ENCODE results near the gene ZBP1. TPM values are rescaled to one million over a fixed set of nuclear protein-coding genes. Genes with fewer than 3 reads are reported as not detected.

The ZBP1 gene
- total RNA-seq, 1 experiment from 2014 or later = not detected

- H3K27me3 ChIP-seq (ENCODE audit: low read length) = peaks cover 90% of the 10 kb centered on the region
- H3K4me1 ChIP-seq (ENCODE audit: insufficient read depth, low read length) = no peaks in the 10 kb centered on the region
- H3K79me2 ChIP-seq (ENCODE audit: low read length) = no peaks in the 10 kb centered on the region
- DNase-seq (no peak), ATAC-seq (no peak)
- no peak overlapping the region for H3K4me2 ChIP-seq (ENCODE audit: low read length)
- no peak overlapping the region for H2AFZ ChIP-seq (ENCODE audit: low read length)
- ChIA-PET CTCF (no interaction called here), POLR2A (ENCODE audit: unreplicated experiment) (no interaction called here)
- TF ChIP-seq, protein P1, sequence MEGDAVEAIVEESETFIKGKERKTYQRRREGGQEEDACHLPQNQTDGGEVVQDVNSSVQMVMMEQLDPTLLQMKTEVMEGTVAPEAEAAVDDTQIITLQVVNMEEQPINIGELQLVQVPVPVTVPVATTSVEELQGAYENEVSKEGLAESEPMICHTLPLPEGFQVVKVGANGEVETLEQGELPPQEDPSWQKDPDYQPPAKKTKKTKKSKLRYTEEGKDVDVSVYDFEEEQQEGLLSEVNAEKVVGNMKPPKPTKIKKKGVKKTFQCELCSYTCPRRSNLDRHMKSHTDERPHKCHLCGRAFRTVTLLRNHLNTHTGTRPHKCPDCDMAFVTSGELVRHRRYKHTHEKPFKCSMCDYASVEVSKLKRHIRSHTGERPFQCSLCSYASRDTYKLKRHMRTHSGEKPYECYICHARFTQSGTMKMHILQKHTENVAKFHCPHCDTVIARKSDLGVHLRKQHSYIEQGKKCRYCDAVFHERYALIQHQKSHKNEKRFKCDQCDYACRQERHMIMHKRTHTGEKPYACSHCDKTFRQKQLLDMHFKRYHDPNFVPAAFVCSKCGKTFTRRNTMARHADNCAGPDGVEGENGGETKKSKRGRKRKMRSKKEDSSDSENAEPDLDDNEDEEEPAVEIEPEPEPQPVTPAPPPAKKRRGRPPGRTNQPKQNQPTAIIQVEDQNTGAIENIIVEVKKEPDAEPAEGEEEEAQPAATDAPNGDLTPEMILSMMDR (conservative IDR thresholded peaks at IDR 0.05; ENCODE audit: low read depth, low read length) = no peak
- TF ChIP-seq EZH2 (IDR thresholded peaks at IDR 0.05; ENCODE audit: low read length, unreplicated experiment) (no peak), EZH2phosphoT487 (IDR thresholded peaks at IDR 0.05; ENCODE audit: borderline replicate concordance, low read length) (no peak)
- H3K27ac ChIP-seq (ENCODE audit: low read length) = no peak overlapping the region
- H3K9me3 ChIP-seq (ENCODE audit: low read length) = no peaks in the 10 kb centered on the region
- H3F3A ChIP-seq (ENCODE audit: low read length, unreplicated experiment) = no peaks in the 10 kb centered on the region
- intact Hi-C loops (cut with micrococcal nuclease) = no loop called here
- BruUV-seq (replicated peaks) = no TSS peak
- H4K20me1 ChIP-seq (ENCODE audit: low read length) = no peaks in the 10 kb centered on the region
- H3K9ac ChIP-seq (ENCODE audit: low read length) = no peak overlapping the region
- no peaks in the 10 kb centered on the region for H3K9me2 ChIP-seq (replicated peaks; ENCODE audit: low read length)
- H3K36me3 ChIP-seq (ENCODE audit: low read depth, low read length) = no peaks in the 10 kb centered on the region
- H3K4me3 ChIP-seq (ENCODE audit: low read length) = no peak overlapping the region
Measured at GRCh38 chr20:57570145-57570850, 49.9 kb downstream of the ZBP1 start.

DNA sequence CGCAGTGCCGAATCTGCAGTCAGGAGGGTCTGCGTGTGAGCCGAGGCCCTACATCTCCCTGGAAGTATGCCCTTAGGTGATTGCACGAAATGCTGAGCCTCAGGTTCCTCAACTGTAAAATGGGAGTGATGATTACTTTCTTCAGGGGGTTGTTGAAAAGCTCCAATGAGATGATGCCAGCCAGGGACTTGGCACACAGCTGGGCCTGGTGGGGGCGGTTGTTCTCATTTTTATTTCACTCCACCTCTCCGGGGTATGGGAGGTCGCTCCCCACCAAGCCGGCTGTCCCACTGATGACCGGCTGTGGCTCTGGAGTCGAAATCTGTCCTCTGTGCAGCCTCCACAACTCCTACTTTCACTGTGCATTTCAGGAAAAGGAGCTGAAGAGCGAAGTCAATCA lies 51.3 kb downstream of the ZBP1 start:
- ATAC-seq (no peak), DNase-seq (no peak)
- no TSS peak for BruUV-seq (replicated peaks)
- ChIA-PET POLR2A (ENCODE audit: unreplicated experiment) (no interaction called here), CTCF (no interaction called here)
- Histone ChIP-seq H3K79me2 (ENCODE audit: low read length) (no peaks in the 10 kb centered on the region), H3F3A (ENCODE audit: low read length, unreplicated experiment) (no peaks in the 10 kb centered on the region), H3K4me1 (ENCODE audit: insufficient read depth, low read length) (no peaks in the 10 kb centered on the region), H3K9me3 (ENCODE audit: low read length) (no peaks in the 10 kb centered on the region), H4K20me1 (ENCODE audit: low read length) (no peaks in the 10 kb centered on the region), H3K9me2 (replicated peaks; ENCODE audit: low read length) (no peaks in the 10 kb centered on the region), H2AFZ (ENCODE audit: low read length) (no peak overlapping the region), H3K27me3 (ENCODE audit: low read length) (peaks cover 90% of the 10 kb centered on the region), H3K9ac (ENCODE audit: low read length) (no peak overlapping the region), H3K27ac (ENCODE audit: low read length) (no peak overlapping the region), H3K4me3 (ENCODE audit: low read length) (no peak overlapping the region), H3K4me2 (ENCODE audit: low read length) (no peak overlapping the region), H3K36me3 (ENCODE audit: low read depth, low read length) (no peaks in the 10 kb centered on the region)
- TF ChIP-seq, protein P1 (conservative IDR thresholded peaks at IDR 0.05; ENCODE audit: low read depth, low read length) = no peak
- TF ChIP-seq EZH2 (IDR thresholded peaks at IDR 0.05; ENCODE audit: low read length, unreplicated experiment) (no peak), EZH2phosphoT487 (IDR thresholded peaks at IDR 0.05; ENCODE audit: borderline replicate concordance, low read length) (no peak)
- intact Hi-C loops (cut with micrococcal nuclease) = no loop called here

- H3K36me3 ChIP-seq (ENCODE audit: low read depth, low read length) = no peaks in the 10 kb centered on the region
- no peak overlapping the region for H3K9ac ChIP-seq (ENCODE audit: low read length)
- TF ChIP-seq EZH2 (IDR thresholded peaks at IDR 0.05; ENCODE audit: low read length, unreplicated experiment) = no peak
- TF ChIP-seq, protein P1 (conservative IDR thresholded peaks at IDR 0.05; ENCODE audit: low read depth, low read length) = no peak
- TF ChIP-seq EZH2phosphoT487 (IDR thresholded peaks at IDR 0.05; ENCODE audit: borderline replicate concordance, low read length) = no peak
- H3K4me2 ChIP-seq (ENCODE audit: low read length) = no peak overlapping the region
- ChIA-PET CTCF (no interaction called here), POLR2A (ENCODE audit: unreplicated experiment) (no interaction called here)
- H3F3A ChIP-seq (ENCODE audit: low read length, unreplicated experiment) = no peaks in the 10 kb centered on the region
- H3K9me3 ChIP-seq (ENCODE audit: low read length) = no peaks in the 10 kb centered on the region
- no TSS peak for BruUV-seq (replicated peaks)
- intact Hi-C loops (cut with micrococcal nuclease) = no loop called here
- ATAC-seq = no peak
- no peaks in the 10 kb centered on the region for H3K4me1 ChIP-seq (ENCODE audit: insufficient read depth, low read length)
- no peak overlapping the region for H3K4me3 ChIP-seq (ENCODE audit: low read length)
- DNase-seq = no peak
- no peaks in the 10 kb centered on the region for H3K9me2 ChIP-seq (replicated peaks; ENCODE audit: low read length)
- no peak overlapping the region for H2AFZ ChIP-seq (ENCODE audit: low read length)
- H3K27me3 ChIP-seq (ENCODE audit: low read length) = peaks cover 90% of the 10 kb centered on the region
- H3K27ac ChIP-seq (ENCODE audit: low read length) = no peak overlapping the region
- H3K79me2 ChIP-seq (ENCODE audit: low read length) = no peaks in the 10 kb centered on the region
- no peaks in the 10 kb centered on the region for H4K20me1 ChIP-seq (ENCODE audit: low read length)
Measured at GRCh38 chr20:57568088-57568896, 51.9 kb downstream of the ZBP1 start.
